B cell (primary cell): ENCODE measurements around the gene ADORA2A.

Experiments
- EZH2 ChIP-seq: IDR thresholded peaks from 2 replicates; pipeline ENCODE4 v1.6.1; 2012; ENCODE audit warnings: borderline replicate concordance, low read depth, mild to moderate bottlenecking, moderate library complexity, low read length; ENCODE audit not compliant: insufficient read depth, poor library complexity, severe bottlenecking
- TF ChIP-seq, protein P1 (sequence below): fragments of 200-600 bp; IDR thresholded peaks from one replicate; pipeline ENCODE4 v1.8.0; 2022; ENCODE audit warnings: antibody characterized with exemption, mild to moderate bottlenecking

DNA sequence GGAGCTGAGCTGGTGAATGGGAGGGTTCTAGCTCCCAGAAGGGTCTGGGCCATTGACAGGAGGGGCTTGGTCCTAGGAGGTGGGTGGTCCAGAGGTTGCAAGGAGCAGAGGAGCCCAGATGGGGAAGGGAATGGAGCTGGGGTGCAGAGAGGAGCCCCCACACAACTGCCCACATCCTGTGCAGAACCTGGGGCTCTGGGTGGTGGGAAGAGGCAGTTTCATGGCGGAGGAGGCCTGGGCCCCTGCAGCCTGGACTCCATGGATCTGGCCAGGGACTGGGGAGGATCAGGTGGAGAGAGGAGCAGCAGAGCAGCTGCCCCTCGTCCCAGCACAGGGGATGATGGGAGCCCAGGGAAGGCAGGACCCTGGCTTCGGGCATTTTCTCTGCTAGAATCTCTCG, 963 bp upstream of the ADORA2A start:
- TF ChIP-seq, protein P1, sequence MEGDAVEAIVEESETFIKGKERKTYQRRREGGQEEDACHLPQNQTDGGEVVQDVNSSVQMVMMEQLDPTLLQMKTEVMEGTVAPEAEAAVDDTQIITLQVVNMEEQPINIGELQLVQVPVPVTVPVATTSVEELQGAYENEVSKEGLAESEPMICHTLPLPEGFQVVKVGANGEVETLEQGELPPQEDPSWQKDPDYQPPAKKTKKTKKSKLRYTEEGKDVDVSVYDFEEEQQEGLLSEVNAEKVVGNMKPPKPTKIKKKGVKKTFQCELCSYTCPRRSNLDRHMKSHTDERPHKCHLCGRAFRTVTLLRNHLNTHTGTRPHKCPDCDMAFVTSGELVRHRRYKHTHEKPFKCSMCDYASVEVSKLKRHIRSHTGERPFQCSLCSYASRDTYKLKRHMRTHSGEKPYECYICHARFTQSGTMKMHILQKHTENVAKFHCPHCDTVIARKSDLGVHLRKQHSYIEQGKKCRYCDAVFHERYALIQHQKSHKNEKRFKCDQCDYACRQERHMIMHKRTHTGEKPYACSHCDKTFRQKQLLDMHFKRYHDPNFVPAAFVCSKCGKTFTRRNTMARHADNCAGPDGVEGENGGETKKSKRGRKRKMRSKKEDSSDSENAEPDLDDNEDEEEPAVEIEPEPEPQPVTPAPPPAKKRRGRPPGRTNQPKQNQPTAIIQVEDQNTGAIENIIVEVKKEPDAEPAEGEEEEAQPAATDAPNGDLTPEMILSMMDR = no peak
- no peak for TF ChIP-seq EZH2
